ENCODE measurements around the gene CHPF. TPM values are rescaled to one million over a fixed set of nuclear protein-coding genes. Genes with fewer than 3 reads are reported as not detected.

Gene CHPF
- total and polyA plus RNA-seq, 2 donors (not counting 3 experiments of a cell fraction or from before 2014, with no cell fraction given) = 0.24 to 0.32 TPM

GRCh38 chr2:219511547-219512325 is 31.9 kb downstream of the CHPF start:
- H3K9ac ChIP-seq (replicated peaks; ENCODE audit: extremely low read depth, insufficient read depth, low read length) = no peak overlapping the region
- no peaks in the 10 kb centered on the region for H3K9me3 ChIP-seq (replicated peaks; ENCODE audit: control insufficient read depth, insufficient read depth, low read length)
- no peaks in the 10 kb centered on the region for H4K20me1 ChIP-seq (replicated peaks; ENCODE audit: control insufficient read depth, extremely low read depth, insufficient read depth, low read length)
- CTCF ChIA-PET = interaction anchor here (1.0 to 6.6 kb wide), 7 partner anchors 9 to 109 kb away, joined by 3 to 39 read pairs (median 4); a partner anchor contains a TSS
- H2AFZ ChIP-seq (ENCODE audit: low read depth, low read length) = no peak overlapping the region
- dilution Hi-C loops (cut with MboI; ENCODE audit: extremely low pct_ligation_motif_present, low sequenced_read_pairs) (no loop called here), intact Hi-C loops (cut with micrococcal nuclease) (no loop called here)
- FAIRE-seq (no peak), DNase-seq (ENCODE audit: low read depth, low spot score) (no peak)
- no peaks in the 10 kb centered on the region for H3K4me1 ChIP-seq (ENCODE audit: control insufficient read depth, extremely low read depth, insufficient read depth, low read length)
- TF ChIP-seq GATA2 (IDR thresholded peaks at IDR 0.05; ENCODE audit: insufficient read depth, insufficient read length, low read depth, low read length) (no peak), FOS (IDR thresholded peaks at IDR 0.05; ENCODE audit: borderline replicate concordance, insufficient read depth, low read length) (no peak), POLR2A (IDR thresholded peaks at IDR 0.05; ENCODE audit: low read depth, low read length) (no peak), POLR2AphosphoS5 (IDR thresholded peaks at IDR 0.05; ENCODE audit: insufficient read depth, low read depth, low read length) (no peak), JUN (IDR thresholded peaks at IDR 0.05; ENCODE audit: borderline replicate concordance, insufficient read depth, insufficient read length, low read depth) (no peak), MYC (IDR thresholded peaks at IDR 0.05; ENCODE audit: low read depth, low read length) (no peak), EZH2 (IDR thresholded peaks at IDR 0.05; ENCODE audit: borderline replicate concordance, low read depth, low read length, severe bottlenecking) (no peak)
- H3K36me3 ChIP-seq (ENCODE audit: control insufficient read depth in 2 of 2, extremely low read depth in 1 of 2, insufficient read depth in 2 of 2, low read length in 2 of 2) = no peaks in the 10 kb centered on the region
- no TSS peak for BruUV-seq (replicated peaks)
- no peaks in the 10 kb centered on the region for H3K79me2 ChIP-seq (ENCODE audit: control insufficient read depth, insufficient read depth, low read length)
- no peak overlapping the region for H3K4me2 ChIP-seq (ENCODE audit: insufficient read depth, low read length)
- POLR2A ChIA-PET = no interaction called here
- H3K4me3 ChIP-seq (replicated peaks in 1 of 3; ENCODE audit: insufficient read depth in 1 of 3, low read depth in 1 of 3, low read length in 3 of 3) = no peak overlapping the region
- no peaks in the 10 kb centered on the region for H3K9me1 ChIP-seq (replicated peaks; ENCODE audit: control insufficient read depth, extremely low read depth, insufficient read depth, low read length)
- no peak overlapping the region for H3K27ac ChIP-seq (ENCODE audit: insufficient read depth, low read depth, low read length)
- H3K27me3 ChIP-seq (ENCODE audit: control insufficient read depth in 2 of 2, insufficient read depth in 2 of 2, low read length in 2 of 2) = peaks cover 50 to 58% of the 10 kb centered on the region in 2 experiments
